Measurements from ENCODE around the gene BPIFB6.

GRCh38 chr20:33034901-33035492 lies 3.5 kb downstream of the BPIFB6 start:
- TF ChIP-seq NRF1 (conservative IDR thresholded peaks at IDR 0.05; ENCODE audit: low read depth, low read length) (no peak), FOS (IDR thresholded peaks at IDR 0.05; ENCODE audit: borderline replicate concordance, extremely low read depth, insufficient read length) (no peak), REST (IDR thresholded peaks at IDR 0.05; ENCODE audit: low read depth, low read length) (no peak), MEF2A (IDR thresholded peaks at IDR 0.05; ENCODE audit: insufficient read depth, low read depth, low read length) (no peak), POU2F2 (IDR thresholded peaks at IDR 0.05; ENCODE audit: borderline replicate concordance, low read depth, low read length) (no peak), CEBPB (IDR thresholded peaks at IDR 0.05; ENCODE audit: borderline replicate concordance in 1 of 2, low read depth in 2 of 2, low read length in 2 of 2) (no peak), POLR2AphosphoS5 (IDR thresholded peaks at IDR 0.05; ENCODE audit: low read length) (no peak), BHLHE40 (IDR thresholded peaks at IDR 0.05; ENCODE audit: borderline replicate concordance in 1 of 2, low read depth in 2 of 2, low read length in 1 of 2) (no peak)

Measured in GM12878 (cell line).